Neural cell (in vitro differentiated cells): ENCODE measurements around the gene PRMT3.

Experiments
- EP300 ChIP-seq: fragments of 450-650 bp; conservative IDR thresholded peaks from 2 replicates; pipeline ENCODE4 v1.6.1; 2014; ENCODE audit warnings: antibody characterized with exemption, mild to moderate bottlenecking, moderate library complexity; ENCODE audit not compliant: poor library complexity, severe bottlenecking
- EZH2 ChIP-seq: fragments of 200-600, 300-800 bp; shearing (Covaris generic), sonication (generic); IDR thresholded peaks from 2 replicates; pipeline ENCODE4 v1.6.1; 2014; ENCODE audit warnings: antibody characterized with exemption, low read length, borderline replicate concordance, mild to moderate bottlenecking; ENCODE audit not compliant: insufficient read depth, poor library complexity, severe bottlenecking
- POLR2AphosphoS5 ChIP-seq: IDR thresholded peaks from 2 replicates; pipeline ENCODE4 v1.6.1; 2012
- RAD21 ChIP-seq: fragments of 450-650 bp; conservative IDR thresholded peaks from 2 replicates; pipeline ENCODE4 v1.6.1; 2014; ENCODE audit warnings: antibody characterized with exemption, mild to moderate bottlenecking, moderate library complexity
- TAF1 ChIP-seq: IDR thresholded peaks from 2 replicates; pipeline ENCODE4 v1.6.1; 2012; ENCODE audit warnings: low read depth
- TF ChIP-seq, protein P1 (sequence below): fragments of 450-650 bp; IDR thresholded peaks from 2 replicates; pipeline ENCODE4 v1.5.1; 2014; ENCODE audit warnings: antibody characterized with exemption, mild to moderate bottlenecking, moderate library complexity; ENCODE audit not compliant: poor library complexity, severe bottlenecking
- TF ChIP-seq, protein P2 (sequence below): IDR thresholded peaks from 2 replicates; pipeline ENCODE4 v1.6.1; 2012; ENCODE audit warnings: borderline replicate concordance

DNA sequence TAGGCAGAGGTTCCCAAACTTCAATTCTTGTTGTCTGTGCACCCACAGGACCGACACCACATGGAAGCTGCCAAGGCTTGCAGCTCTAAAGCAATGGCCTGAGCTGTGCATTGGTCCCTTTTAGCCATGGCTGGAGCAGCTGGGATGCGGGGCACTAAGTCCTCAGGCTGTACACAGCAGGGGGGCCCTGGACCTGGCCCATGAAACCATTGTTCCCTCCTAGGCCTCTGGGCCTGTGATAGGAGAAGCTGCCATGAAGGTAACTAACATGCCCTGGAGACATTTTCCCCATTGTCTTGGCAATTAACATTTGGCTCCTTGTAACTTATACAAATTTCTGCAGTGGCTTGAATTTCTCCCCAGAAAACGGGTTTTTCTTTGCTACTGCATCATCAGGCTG lies 168.3 kb downstream of the PRMT3 start:
- TF ChIP-seq, protein P1, sequence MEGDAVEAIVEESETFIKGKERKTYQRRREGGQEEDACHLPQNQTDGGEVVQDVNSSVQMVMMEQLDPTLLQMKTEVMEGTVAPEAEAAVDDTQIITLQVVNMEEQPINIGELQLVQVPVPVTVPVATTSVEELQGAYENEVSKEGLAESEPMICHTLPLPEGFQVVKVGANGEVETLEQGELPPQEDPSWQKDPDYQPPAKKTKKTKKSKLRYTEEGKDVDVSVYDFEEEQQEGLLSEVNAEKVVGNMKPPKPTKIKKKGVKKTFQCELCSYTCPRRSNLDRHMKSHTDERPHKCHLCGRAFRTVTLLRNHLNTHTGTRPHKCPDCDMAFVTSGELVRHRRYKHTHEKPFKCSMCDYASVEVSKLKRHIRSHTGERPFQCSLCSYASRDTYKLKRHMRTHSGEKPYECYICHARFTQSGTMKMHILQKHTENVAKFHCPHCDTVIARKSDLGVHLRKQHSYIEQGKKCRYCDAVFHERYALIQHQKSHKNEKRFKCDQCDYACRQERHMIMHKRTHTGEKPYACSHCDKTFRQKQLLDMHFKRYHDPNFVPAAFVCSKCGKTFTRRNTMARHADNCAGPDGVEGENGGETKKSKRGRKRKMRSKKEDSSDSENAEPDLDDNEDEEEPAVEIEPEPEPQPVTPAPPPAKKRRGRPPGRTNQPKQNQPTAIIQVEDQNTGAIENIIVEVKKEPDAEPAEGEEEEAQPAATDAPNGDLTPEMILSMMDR = no peak
- TF ChIP-seq, protein P2, sequence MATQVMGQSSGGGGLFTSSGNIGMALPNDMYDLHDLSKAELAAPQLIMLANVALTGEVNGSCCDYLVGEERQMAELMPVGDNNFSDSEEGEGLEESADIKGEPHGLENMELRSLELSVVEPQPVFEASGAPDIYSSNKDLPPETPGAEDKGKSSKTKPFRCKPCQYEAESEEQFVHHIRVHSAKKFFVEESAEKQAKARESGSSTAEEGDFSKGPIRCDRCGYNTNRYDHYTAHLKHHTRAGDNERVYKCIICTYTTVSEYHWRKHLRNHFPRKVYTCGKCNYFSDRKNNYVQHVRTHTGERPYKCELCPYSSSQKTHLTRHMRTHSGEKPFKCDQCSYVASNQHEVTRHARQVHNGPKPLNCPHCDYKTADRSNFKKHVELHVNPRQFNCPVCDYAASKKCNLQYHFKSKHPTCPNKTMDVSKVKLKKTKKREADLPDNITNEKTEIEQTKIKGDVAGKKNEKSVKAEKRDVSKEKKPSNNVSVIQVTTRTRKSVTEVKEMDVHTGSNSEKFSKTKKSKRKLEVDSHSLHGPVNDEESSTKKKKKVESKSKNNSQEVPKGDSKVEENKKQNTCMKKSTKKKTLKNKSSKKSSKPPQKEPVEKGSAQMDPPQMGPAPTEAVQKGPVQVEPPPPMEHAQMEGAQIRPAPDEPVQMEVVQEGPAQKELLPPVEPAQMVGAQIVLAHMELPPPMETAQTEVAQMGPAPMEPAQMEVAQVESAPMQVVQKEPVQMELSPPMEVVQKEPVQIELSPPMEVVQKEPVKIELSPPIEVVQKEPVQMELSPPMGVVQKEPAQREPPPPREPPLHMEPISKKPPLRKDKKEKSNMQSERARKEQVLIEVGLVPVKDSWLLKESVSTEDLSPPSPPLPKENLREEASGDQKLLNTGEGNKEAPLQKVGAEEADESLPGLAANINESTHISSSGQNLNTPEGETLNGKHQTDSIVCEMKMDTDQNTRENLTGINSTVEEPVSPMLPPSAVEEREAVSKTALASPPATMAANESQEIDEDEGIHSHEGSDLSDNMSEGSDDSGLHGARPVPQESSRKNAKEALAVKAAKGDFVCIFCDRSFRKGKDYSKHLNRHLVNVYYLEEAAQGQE = no peak
- no peak for TF ChIP-seq EZH2
- TF ChIP-seq TAF1 = no peak
- TF ChIP-seq POLR2AphosphoS5 = no peak
- no peak for TF ChIP-seq RAD21
- TF ChIP-seq EP300 = no peak
